HepG2 (cell line): ENCODE measurements around the gene LSR. TPM values are rescaled to one million over a fixed set of nuclear protein-coding genes. Genes with fewer than 3 reads are reported as not detected.
A peak's percentile ranks its signal among the peaks of the same experiment; 100 is the strongest.

Source experiments
- CHD4 ChIP-seq: fragments of 200-600 bp; sonication (generic); IDR thresholded peaks from 2 replicates; pipeline ENCODE4 v1.7.0; 2017; ENCODE audit warnings: mild to moderate bottlenecking, low read length, borderline replicate concordance
- FOXC1 ChIP-seq: sonication (generic); formaldehyde crosslinking; IDR thresholded peaks from 2 replicates; pipeline ENCODE4 v1.8.0; 2022; ENCODE audit warnings: mild to moderate bottlenecking, missing genetic modification reagents, borderline replicate concordance
- HNF4A ChIP-seq: sonication (generic); formaldehyde crosslinking; IDR thresholded peaks from 2 replicates; pipeline ENCODE4 v1.4.0; 2020; ENCODE audit warnings: missing genetic modification reagents
- KDM2A ChIP-seq: sonication (generic); formaldehyde crosslinking; IDR thresholded peaks from 2 replicates; pipeline ENCODE4 v1.4.0; 2020; ENCODE audit warnings: low read depth, missing genetic modification reagents, borderline replicate concordance
- PHF20 ChIP-seq: sonication (generic); formaldehyde crosslinking; IDR thresholded peaks from 2 replicates; pipeline ENCODE4 v1.5.0; 2020; ENCODE audit warnings: mild to moderate bottlenecking, missing genetic modification reagents
- PITX1 ChIP-seq: sonication (generic); formaldehyde crosslinking; IDR thresholded peaks from 2 replicates; pipeline ENCODE4 v1.5.1; 2020; ENCODE audit warnings: mild to moderate bottlenecking, missing genetic modification reagents
- PTBP1 ChIP-seq: fragments of 200-400 bp; formaldehyde crosslinking; IDR thresholded peaks from 2 replicates; pipeline ENCODE4 v1.6.1; 2018; ENCODE audit warnings: low read length, low read depth; ENCODE audit not compliant: poor library complexity, severe bottlenecking
- SMAD3 ChIP-seq: sonication (generic); formaldehyde crosslinking; IDR thresholded peaks from 2 replicates; pipeline ENCODE4 v1.4.0; 2020; ENCODE audit warnings: missing genetic modification reagents
- SP1 ChIP-seq, 2 experiments: fragments of 450-650 bp in 1 of 2; sonication (generic) in 1 of 2; formaldehyde crosslinking in 1 of 2; IDR thresholded peaks; 2 replicates each; pipeline versions ENCODE4 v1.4.0 to v1.6.1; 2016 to 2020; ENCODE audit warnings: missing genetic modification reagents in 1 of 2
- ZKSCAN5 ChIP-seq: sonication (generic); formaldehyde crosslinking; IDR thresholded peaks from 2 replicates; pipeline ENCODE4 v1.5.1; 2020; ENCODE audit warnings: mild to moderate bottlenecking, missing genetic modification reagents
- ZNF331 ChIP-seq: sonication (generic); formaldehyde crosslinking; IDR thresholded peaks from 2 replicates; pipeline ENCODE4 v1.4.0; 2020; ENCODE audit warnings: missing genetic modification reagents
- ZNF446 ChIP-seq: sonication (generic); formaldehyde crosslinking; IDR thresholded peaks from 2 replicates; pipeline ENCODE4 v1.5.0; 2020; ENCODE audit warnings: mild to moderate bottlenecking, missing genetic modification reagents
- ZNF569 ChIP-seq: sonication (generic); formaldehyde crosslinking; IDR thresholded peaks from 2 replicates; pipeline ENCODE4 v1.5.0; 2020; ENCODE audit warnings: mild to moderate bottlenecking, missing genetic modification reagents, moderate library complexity, borderline replicate concordance
- ZNF7 ChIP-seq: IDR thresholded peaks from 2 replicates; pipeline ENCODE4 v1.6.1; 2016; ENCODE audit warnings: missing biosample characterization, missing genetic modification reagents
- polyA plus RNA-seq, 8 experiments: library from polyadenylated mRNA; depleted of rRNA in 3 of 8; stranded (reverse) in 7 of 8; unstranded in 1 of 8; fragments of >200 nt; fragmentation: Illumina TruSeq in 4 of 8; extraction: Trizol in 4 of 8; gene quantifications; 2 replicates each; pipeline versions ENCODE4 v1.2.1 to v1.2.3, GENCODE V29; 2011 to 2016; ENCODE audit warnings: low read depth in 4 of 8, missing spikeins in 1 of 8, mixed read lengths in 1 of 8; ENCODE audit not compliant: insufficient read depth in 1 of 8
- total RNA-seq, 5 experiments: library from RNA; depleted of rRNA; stranded (reverse); fragments of >200 nt; fragmentation: Illumina TruSeq; extraction: Trizol; gene quantifications; 2 replicates each; pipeline ENCODE4 v1.2.3, GENCODE V29; 2016; ENCODE audit warnings: low read depth in 1 of 5
- TF ChIP-seq, protein P1 (sequence below): sonication (generic); formaldehyde crosslinking; IDR thresholded peaks from 2 replicates; pipeline ENCODE4 v1.5.1; 2020; ENCODE audit warnings: mild to moderate bottlenecking, missing genetic modification reagents, moderate library complexity
- TF ChIP-seq, protein P2 (sequence below): sonication (generic); IDR thresholded peaks from 2 replicates; pipeline ENCODE4 v1.6.1; 2016; ENCODE audit warnings: low read depth, borderline replicate concordance
- TF ChIP-seq, protein P3 (sequence below): sonication (generic); formaldehyde crosslinking; conservative IDR thresholded peaks from 2 replicates; pipeline ENCODE4 v1.4.0; 2020; ENCODE audit warnings: missing genetic modification reagents
- TF ChIP-seq, protein P4 (sequence below): sonication (generic); formaldehyde crosslinking; IDR thresholded peaks from 2 replicates; pipeline ENCODE4 v1.8.1; 2022; ENCODE audit warnings: mild to moderate bottlenecking, missing genetic modification reagents
- TF ChIP-seq, protein P5 (sequence below): sonication (generic); formaldehyde crosslinking; IDR thresholded peaks from 2 replicates; pipeline ENCODE4 v1.5.1; 2020; ENCODE audit warnings: missing genetic modification reagents, mild to moderate bottlenecking, borderline replicate concordance
- TF ChIP-seq, protein P6 (sequence below): sonication (generic); formaldehyde crosslinking; IDR thresholded peaks from 2 replicates; pipeline ENCODE4 v1.8.1; 2023; ENCODE audit warnings: mild to moderate bottlenecking, missing genetic modification reagents, borderline replicate concordance

LSR gene
- total and polyA plus RNA-seq, 2 of the 13 experiments (the other 11 are each of a cell fraction or from before 2014, with no cell fraction given) = 29.2 to 79.2 TPM

DNA sequence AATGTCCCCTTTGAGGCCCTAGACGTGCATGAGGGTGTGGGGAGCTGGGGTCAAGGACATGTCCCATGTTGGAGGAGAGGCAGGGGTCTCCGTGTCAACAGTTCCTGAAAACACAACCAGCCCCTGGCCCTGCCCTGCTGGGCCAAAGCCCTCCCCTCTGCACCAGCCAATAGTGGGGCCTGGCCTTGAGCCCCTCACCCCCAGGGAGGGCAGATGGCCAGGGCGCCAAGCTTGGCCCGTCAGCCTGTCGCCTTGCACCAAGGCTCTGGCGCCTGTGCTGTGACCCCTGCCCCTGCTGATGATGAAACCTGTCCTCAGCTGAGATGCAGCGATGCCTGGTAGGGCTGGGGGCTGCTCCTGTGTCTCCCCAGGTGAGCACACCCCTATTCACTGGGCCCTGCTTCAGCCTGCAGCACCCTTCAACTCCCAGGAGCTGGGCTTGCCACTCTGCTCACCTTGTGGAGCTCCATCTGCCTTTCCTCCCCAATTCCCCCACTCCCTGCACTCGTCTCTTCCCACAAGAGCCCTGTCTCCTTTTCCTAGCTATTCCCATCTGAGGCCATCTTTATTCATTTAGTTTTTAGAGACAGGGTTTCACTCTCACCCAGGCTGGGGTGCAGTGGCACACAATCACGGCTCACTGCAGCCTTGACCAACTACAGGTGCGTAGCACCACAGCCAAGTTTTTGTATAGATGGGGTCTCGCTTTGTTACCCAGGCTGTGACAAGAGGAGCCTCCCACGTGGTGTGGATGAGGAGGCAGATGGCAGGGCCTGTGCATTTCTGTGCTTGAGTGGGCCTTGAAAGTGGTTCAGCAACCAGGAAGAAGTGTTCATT is 31.4 kb downstream of the LSR start (continued):
- peak; percentile 88 for TF ChIP-seq HNF4A (CRISPR knock-in tag)
- no peak for TF ChIP-seq PTBP1
- TF ChIP-seq, protein P1, sequence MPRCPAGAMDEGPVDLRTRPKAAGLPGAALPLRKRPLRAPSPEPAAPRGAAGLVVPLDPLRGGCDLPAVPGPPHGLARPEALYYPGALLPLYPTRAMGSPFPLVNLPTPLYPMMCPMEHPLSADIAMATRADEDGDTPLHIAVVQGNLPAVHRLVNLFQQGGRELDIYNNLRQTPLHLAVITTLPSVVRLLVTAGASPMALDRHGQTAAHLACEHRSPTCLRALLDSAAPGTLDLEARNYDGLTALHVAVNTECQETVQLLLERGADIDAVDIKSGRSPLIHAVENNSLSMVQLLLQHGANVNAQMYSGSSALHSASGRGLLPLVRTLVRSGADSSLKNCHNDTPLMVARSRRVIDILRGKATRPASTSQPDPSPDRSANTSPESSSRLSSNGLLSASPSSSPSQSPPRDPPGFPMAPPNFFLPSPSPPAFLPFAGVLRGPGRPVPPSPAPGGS = 0 out of 2 replicates have a peak, but pooled peaks have one; percentile 45
- no peak for TF ChIP-seq ZNF7
- TF ChIP-seq SMAD3 (CRISPR knock-in tag) = no peak
- TF ChIP-seq, protein P2, sequence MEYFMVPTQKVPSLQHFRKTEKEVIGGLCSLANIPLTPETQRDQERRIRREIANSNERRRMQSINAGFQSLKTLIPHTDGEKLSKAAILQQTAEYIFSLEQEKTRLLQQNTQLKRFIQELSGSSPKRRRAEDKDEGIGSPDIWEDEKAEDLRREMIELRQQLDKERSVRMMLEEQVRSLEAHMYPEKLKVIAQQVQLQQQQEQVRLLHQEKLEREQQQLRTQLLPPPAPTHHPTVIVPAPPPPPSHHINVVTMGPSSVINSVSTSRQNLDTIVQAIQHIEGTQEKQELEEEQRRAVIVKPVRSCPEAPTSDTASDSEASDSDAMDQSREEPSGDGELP = peak; percentile 90; the same call in 1 of the 2 replicates
- TF ChIP-seq ZNF569 (CRISPR knock-in tag) = no peak
- TF ChIP-seq, protein P3, sequence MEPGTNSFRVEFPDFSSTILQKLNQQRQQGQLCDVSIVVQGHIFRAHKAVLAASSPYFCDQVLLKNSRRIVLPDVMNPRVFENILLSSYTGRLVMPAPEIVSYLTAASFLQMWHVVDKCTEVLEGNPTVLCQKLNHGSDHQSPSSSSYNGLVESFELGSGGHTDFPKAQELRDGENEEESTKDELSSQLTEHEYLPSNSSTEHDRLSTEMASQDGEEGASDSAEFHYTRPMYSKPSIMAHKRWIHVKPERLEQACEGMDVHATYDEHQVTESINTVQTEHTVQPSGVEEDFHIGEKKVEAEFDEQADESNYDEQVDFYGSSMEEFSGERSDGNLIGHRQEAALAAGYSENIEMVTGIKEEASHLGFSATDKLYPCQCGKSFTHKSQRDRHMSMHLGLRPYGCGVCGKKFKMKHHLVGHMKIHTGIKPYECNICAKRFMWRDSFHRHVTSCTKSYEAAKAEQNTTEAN (CRISPR knock-in tag) = no peak
- TF ChIP-seq SP1 (IDR thresholded peaks at IDR 0.05) = no peak
- no peak for TF ChIP-seq SP1 (CRISPR knock-in tag; IDR thresholded peaks at IDR 0.05)
- TF ChIP-seq, protein P4, sequence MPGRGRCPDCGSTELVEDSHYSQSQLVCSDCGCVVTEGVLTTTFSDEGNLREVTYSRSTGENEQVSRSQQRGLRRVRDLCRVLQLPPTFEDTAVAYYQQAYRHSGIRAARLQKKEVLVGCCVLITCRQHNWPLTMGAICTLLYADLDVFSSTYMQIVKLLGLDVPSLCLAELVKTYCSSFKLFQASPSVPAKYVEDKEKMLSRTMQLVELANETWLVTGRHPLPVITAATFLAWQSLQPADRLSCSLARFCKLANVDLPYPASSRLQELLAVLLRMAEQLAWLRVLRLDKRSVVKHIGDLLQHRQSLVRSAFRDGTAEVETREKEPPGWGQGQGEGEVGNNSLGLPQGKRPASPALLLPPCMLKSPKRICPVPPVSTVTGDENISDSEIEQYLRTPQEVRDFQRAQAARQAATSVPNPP (CRISPR knock-in tag) = no peak; the same call in 1 of the 2 replicates
- TF ChIP-seq PHF20 (CRISPR knock-in tag) = no peak
- peak; percentile 89; the same call in 1 of the 2 replicates for TF ChIP-seq KDM2A (CRISPR knock-in tag)
- TF ChIP-seq, protein P5, sequence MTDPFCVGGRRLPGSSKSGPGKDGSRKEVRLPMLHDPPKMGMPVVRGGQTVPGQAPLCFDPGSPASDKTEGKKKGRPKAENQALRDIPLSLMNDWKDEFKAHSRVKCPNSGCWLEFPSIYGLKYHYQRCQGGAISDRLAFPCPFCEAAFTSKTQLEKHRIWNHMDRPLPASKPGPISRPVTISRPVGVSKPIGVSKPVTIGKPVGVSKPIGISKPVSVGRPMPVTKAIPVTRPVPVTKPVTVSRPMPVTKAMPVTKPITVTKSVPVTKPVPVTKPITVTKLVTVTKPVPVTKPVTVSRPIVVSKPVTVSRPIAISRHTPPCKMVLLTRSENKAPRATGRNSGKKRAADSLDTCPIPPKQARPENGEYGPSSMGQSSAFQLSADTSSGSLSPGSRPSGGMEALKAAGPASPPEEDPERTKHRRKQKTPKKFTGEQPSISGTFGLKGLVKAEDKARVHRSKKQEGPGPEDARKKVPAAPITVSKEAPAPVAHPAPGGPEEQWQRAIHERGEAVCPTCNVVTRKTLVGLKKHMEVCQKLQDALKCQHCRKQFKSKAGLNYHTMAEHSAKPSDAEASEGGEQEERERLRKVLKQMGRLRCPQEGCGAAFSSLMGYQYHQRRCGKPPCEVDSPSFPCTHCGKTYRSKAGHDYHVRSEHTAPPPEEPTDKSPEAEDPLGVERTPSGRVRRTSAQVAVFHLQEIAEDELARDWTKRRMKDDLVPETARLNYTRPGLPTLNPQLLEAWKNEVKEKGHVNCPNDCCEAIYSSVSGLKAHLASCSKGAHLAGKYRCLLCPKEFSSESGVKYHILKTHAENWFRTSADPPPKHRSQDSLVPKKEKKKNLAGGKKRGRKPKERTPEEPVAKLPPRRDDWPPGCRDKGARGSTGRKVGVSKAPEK (CRISPR knock-in tag) = no peak
- TF ChIP-seq ZNF446 (CRISPR knock-in tag) = no peak
- TF ChIP-seq, protein P6, sequence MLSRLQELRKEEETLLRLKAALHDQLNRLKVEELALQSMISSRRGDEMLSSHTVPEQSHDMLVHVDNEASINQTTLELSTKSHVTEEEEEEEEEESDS (CRISPR knock-in tag) = no peak
- peak; percentile 51; the same call in 1 of the 2 replicates for TF ChIP-seq PITX1 (CRISPR knock-in tag)
- TF ChIP-seq ZKSCAN5 = no peak
- peak; percentile 44; the same call in 1 of the 2 replicates for TF ChIP-seq CHD4
- TF ChIP-seq FOXC1 (CRISPR knock-in tag) = no peak
- TF ChIP-seq ZNF331 (CRISPR knock-in tag) = peak; percentile 61; the same call in 1 of the 2 replicates
